OCI-LY7 (cell line): ENCODE results near the gene HDAC9.

ENCODE experiments used
- EZH2phosphoT487 ChIP-seq: fragments of 200-600 bp; sonication (generic); IDR thresholded peaks from 2 replicates; pipeline ENCODE4 v1.6.1; 2018; ENCODE audit warnings: low read depth, borderline replicate concordance, mild to moderate bottlenecking, mixed run types, antibody characterized with exemption, low read length, moderate library complexity, mixed read lengths
- TF ChIP-seq, protein P1 (sequence below): fragments of 200-600 bp; sonication (generic); conservative IDR thresholded peaks from 2 replicates; pipeline ENCODE4 v1.5.1; 2014; ENCODE audit warnings: mild to moderate bottlenecking, antibody characterized with exemption, low read length, moderate library complexity, mixed read lengths

DNA sequence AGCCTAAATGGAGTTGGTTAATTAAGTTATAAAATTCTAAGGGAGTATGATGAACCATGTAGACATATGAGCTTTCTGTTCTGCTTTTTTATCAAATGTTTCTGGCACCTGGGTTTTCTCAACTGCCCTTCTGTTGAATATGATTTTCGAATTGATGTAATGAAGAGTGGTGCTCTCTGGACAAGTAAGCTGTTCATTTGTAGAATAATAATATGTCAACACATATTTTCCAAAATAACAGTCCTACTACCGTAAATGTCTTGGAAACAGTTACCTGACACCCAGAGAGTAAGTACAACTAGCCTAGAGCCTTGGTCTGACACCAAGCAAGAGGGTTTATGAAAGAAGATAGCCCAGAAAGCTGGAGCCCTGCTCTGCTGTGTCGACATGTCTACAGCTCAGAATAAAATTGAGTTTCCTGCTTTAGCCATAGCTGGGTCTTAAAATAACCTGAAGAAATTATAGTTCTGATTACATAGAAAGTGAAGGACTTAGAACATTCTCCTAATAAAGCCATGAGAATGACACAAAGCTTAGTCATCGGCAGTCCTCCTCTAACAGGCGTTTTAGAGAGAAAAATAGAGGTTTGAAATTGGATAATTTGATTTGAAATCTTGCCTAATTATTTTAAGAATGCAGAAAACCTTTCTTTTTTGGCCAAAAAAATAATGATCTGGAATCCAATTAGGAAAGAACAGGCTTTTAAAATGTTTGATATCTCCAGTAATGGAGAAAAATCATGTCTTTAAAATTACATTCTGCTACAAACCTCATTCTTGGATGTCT is 25.1 kb downstream of the HDAC9 start:
- TF ChIP-seq, protein P1, sequence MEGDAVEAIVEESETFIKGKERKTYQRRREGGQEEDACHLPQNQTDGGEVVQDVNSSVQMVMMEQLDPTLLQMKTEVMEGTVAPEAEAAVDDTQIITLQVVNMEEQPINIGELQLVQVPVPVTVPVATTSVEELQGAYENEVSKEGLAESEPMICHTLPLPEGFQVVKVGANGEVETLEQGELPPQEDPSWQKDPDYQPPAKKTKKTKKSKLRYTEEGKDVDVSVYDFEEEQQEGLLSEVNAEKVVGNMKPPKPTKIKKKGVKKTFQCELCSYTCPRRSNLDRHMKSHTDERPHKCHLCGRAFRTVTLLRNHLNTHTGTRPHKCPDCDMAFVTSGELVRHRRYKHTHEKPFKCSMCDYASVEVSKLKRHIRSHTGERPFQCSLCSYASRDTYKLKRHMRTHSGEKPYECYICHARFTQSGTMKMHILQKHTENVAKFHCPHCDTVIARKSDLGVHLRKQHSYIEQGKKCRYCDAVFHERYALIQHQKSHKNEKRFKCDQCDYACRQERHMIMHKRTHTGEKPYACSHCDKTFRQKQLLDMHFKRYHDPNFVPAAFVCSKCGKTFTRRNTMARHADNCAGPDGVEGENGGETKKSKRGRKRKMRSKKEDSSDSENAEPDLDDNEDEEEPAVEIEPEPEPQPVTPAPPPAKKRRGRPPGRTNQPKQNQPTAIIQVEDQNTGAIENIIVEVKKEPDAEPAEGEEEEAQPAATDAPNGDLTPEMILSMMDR = no peak
- no peak for TF ChIP-seq EZH2phosphoT487
